ENCODE measurements around the gene ATP8A2.
A peak's percentile ranks its signal among the peaks of the same experiment; 100 is the strongest.
"Not testable (repeated sequence)": the region's sequence is repeated elsewhere in the genome, so short reads cannot be mapped to it uniquely, and the experiment has no call there.

The ATP8A2 gene

DNA sequence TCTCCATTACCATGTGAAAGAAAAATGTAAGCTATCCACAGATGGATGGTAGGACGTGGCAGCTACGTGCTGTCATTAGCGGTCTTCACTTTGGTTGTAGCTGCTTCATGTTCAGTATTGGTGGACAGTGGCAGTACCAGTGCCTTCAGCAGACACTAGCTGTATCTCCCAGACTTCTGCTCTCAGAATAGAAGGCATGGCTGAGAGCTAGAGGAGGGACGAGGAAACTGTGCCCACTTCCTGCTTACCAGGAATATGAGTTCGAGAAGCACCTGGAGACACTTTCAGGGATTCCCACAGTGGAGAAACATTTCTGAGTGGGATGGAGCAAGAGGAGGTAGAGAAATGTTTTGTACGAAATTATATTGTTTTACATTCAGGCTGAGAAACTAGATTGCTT lies 686.9 kb downstream of the ATP8A2 start:
- DNase-seq: no peak

DNA sequence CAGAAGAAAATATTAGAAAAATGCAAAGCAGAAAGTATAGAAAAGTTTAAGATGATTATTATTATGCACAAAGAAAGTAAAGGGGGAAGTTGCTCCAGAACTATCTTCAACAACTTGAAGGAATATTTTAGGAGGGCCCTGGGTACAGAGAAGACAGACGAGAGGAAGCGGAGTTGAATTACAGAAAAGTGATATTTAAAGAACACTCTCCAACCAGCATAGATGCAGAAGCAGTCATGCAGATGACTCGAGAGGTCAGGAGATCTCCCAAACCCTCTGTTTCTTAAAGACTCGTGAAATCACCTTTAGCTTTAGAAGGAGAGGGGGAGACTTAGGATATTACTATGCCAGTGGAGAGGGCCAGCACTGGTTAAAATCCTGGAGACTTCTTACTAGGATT lies 688.6 kb downstream of the ATP8A2 start:
- DNase-seq: no peak

DNA sequence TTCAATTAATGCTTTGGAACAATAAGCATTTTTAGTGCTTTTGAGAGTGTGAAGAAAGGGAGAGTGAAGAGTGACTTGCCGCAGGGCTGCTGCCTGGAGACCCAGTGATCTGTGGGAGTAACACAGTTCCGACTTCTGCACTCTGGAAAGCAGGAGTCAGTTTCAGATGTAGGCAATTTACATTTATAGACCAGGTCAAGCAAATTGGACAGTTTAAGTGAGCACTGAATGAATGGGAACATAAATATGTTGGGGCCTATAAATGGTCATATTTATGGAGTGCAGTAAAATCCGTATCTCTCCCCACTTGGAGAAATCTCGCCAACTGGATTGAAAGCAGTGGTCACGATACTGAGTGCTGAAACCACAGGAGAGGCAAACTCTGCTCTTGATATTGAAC lies 689.5 kb downstream of the ATP8A2 start:
- no peak for DNase-seq

DNA sequence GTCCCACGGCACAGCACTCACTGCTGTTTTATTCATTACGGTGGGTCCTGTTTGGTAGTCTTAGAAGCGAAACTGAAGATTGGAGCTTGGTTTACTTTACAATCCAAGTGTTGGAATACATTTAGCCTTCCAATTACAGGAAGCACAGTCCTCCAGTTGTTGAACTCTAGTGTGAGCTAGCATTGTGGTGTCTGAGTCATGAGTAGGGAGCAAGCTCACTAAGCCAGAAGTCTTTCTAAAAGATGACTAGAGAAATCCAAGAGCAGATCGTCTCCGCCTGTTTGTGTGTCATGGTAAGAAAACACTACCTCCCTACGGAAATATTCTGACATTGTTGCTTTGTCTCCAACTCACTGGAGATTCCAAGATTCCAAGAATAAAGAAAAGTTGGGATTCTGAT lies 690.2 kb downstream of the ATP8A2 start:
- peak; percentile 80 for DNase-seq

DNA sequence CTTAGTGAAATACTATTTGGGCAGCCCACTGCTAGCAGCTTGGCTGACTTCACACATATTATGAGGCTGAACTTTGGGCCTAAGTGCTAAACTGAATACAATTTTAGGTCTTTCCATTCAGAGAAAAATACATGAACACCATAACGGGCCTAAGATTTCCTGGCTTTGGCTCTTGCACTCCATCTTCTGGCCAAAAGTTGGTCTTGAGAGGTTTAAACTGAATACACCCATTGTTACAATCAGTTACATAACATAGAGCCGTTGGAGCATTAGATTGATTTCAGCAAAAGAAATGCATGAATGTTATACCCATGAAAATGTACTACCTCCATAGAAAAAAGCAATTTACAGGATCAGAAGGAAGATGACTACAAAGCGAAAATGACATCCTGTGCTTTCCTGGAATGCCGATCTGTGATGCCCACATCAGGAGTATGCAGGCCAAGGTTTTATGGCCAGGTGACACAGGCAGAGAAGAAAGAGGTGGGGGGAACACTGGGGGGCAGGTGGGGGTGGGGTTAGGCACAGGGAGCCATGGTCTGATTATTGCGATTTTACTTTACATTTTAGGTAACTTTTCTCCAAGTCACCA lies 691.2 kb downstream of the ATP8A2 start:
- DNase-seq: peak; percentile 54

DNA sequence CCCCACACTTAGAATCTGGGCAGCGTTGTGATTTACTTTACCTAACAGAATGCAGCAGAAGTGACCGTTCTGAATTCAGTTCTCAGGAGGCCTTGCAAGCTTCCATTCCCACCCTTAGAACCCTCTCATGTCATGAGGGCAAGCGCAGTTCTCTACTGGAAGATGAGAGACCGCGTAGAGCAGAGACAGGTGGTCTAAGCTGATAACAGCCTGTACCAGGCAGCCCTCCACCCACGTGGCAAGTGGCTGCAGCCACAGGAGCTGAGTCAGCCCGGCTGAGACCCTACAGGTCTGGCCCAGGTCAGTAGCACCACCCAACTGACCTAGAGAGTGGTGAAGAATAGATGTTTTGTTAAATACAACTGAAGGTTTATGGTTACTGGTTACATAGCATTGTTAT lies 694.7 kb downstream of the ATP8A2 start:
- DNase-seq: not testable (repeated sequence)

DNA sequence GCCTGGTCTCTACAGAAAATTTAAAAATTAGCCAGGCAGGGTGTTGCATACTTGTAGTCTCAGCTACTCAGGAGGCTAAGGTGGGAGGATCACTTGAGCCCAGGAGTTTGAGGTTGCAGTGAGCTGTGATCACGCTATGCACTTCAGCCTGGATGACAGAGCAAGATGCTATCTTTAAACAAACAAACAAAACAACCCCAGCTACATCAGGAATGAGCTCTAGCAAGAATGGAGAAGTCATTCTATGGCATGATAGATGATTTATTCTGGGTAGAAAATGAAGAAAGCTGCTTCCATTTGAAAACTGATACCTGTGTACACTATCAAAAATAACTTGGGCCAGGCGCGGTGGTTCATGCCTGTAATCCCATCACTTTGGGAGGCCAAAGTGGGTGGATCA lies 695.8 kb downstream of the ATP8A2 start:
- DNase-seq: no peak

DNA sequence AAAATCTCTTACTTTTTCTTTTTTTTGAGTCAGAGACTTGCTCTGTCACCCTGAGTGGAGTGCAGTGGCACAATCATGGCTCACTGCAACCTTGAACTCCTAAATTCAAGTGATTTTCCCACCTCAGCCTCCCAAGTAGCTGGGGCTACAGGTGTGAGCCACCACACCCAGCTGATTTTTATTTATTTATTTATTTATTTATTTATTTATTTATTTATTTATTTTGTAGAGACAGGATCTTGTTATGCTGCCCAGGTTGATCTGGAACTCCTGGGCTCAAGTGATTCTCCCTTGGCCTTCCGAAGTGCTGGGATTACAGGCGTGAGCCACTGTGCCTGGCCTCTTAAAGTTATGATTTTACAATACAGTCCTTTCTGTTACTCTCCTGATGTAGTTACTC lies 696.6 kb downstream of the ATP8A2 start:
- DNase-seq: not testable (repeated sequence)

DNA sequence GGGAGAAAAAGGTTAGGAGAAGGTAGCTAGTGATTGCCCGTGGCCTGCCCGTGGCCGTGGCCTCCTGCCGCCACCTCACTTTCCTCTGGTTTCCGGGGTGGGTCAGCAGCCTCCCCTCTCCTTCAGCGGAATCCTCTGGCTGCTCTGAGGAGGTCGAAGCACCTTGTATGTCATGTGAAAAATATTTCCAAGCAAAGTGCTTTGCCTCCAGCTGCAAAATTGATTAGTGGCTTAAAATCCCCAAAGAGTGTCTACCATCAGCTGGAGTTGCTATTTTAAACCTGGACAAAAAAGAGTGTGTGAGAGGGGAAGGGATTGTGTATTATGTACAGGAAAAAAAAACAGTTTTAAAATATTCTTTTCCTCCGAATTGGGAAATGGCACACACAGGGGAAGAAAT lies 697.9 kb downstream of the ATP8A2 start:
- not testable (repeated sequence) for DNase-seq

DNA sequence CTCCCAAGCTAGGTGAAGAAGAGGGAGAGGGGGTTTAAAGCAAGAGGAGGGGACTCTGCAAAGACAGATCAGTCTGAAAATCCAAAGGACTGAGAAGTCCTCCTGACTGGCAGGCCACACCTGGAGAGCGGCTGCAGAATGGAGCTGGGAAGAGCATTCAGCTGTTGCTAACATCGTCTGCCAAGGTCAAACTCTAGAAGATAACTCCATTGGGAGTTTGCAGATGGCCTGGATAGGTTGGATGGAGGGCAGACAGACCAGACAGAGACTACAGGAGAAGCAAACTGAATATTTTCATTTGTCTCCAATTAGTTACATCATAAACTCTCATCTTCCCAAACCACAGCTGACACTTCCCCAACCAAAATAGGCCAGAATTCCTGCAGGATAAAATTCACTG lies 699.9 kb downstream of the ATP8A2 start:
- DNase-seq: no peak

DNA sequence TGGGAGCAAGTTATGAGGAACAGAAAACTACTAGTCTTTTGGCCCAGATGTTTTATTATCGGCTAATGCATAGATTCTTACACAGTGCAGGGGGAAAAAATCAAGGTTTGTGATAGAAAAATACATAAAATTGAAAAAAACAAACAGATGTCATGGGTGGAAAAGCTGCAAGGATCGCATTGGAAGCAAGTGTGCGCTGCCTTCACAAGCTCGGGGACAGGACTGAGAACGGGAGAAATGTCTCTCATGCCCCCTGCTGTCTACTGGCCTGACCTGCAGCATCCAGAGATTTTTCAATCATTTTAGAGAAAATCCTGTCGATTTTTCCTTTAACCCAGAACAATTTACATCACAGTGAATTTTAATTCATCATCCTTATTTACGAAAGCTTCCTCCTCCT lies 700.6 kb downstream of the ATP8A2 start:
- not testable (repeated sequence) for DNase-seq

DNA sequence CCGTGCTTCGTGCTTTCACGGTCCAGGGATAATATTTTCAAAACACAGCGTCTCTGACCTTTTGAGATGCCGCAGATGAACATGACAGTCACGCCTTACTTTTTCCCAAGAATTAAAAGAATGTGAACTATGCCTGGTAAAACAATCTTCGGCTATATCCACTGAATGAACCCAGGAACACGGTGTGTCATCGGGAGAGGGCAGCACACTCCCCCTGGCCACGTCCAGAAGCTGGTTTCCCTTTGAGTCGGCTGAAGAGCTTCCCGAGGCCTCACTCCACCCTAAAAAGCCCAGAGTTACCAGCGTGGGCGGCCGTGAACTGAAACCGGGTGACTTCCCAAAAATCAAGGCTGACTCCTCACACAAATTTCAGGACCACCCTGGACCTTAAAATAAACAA lies 702.9 kb downstream of the ATP8A2 start:
- DNase-seq: no peak

Measured in fibroblast of skin of right quadriceps (primary cell).